ENCODE results near the gene USP7.
"Not testable (repeated sequence)": the region's sequence is repeated elsewhere in the genome, so short reads cannot be mapped to it uniquely, and the experiment has no call there.

The USP7 gene

DNA sequence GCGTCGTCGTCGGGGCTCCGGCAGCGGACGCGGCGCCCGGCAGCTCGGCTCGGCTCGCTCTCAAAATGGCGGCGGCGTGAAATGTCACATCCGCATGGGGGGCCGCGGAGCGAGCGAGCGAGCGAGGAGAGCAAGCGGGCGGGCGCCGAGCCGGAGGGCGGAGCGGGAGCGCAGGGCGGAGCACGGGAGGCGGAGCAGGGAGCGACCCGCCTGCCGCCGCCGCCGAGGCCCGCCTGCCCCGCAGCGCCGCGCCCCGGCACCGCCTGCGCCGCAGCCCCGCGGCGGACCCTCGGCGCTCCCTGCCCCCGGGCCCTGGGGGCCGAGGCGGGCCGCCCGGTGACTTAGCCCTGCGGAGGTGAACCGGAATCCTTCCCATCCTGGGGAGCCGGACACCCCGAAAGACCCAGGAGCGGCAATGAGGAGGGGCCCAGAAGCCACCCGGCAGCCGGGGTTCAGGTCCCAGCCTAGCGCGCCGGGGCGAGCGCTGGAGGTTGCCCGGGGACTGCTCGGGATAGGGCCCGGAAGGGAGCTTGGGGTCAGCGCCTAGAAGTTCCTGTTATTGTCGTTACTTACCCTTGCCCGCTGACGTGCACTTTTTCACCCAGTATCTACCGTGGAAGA is at the start of gene USP7:
Gene USP7 (minus strand): TSS at position 86 of the 621 bp plus-strand sequence. CDS start 621 bp downstream, outside the sequence.
- peak; percentile 85 to 87 for DNase-seq (ENCODE audit: low read depth in 2 of 2)

DNA sequence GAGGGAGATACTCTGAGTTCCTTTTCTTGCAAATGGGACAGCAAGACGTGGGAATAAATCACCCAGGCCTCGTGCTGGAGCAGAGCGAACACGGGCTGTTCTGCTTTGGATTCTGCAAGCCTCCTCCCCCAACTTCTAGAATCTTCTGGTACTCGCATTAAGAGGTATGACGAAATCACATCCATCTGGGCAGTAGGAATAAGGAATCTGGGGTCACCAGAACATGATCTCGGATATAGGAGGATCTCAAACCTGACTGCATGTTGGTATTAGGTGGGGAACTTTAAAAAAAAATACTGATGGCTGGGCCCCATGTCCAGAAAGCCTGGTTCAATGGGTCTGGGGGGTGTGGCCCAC is 49.8 kb upstream of the USP7 start:
- DNase-seq (ENCODE audit: low read depth in 2 of 2) = no peak

DNA sequence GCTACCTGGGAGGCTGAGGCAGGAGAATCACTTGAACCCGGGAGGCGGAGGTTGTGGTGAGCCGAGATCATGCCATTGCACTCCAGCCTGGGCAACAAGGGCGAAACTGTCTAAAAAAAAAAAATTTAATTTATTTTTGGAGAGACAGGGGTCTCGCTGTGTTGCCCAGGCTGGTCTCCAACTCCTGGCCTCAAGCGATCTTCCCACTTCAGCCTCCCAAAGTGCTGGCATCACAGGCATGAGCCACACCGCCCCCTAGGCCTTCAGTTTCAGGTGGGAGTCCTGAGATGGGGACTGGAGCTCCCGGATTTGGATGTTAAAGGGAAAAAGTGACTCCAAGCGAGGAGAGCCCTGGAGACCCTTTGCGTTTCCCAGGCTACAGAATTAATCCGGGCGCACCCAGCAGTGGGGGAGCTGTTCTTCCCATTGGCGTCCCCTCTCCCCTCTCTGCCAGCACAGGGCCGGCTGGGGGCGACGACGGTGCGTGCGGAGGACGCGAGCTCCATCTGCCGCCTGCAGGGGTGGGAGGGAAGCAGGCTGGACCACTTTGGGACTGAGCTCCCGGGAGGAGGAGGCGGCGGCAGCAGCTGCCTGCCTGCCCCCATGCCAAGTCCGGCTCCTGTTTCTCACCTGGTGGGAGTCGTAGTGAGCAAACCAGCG is 49.3 kb upstream of the USP7 start:
- no peak for DNase-seq (ENCODE audit: low read depth in 2 of 2)

DNA sequence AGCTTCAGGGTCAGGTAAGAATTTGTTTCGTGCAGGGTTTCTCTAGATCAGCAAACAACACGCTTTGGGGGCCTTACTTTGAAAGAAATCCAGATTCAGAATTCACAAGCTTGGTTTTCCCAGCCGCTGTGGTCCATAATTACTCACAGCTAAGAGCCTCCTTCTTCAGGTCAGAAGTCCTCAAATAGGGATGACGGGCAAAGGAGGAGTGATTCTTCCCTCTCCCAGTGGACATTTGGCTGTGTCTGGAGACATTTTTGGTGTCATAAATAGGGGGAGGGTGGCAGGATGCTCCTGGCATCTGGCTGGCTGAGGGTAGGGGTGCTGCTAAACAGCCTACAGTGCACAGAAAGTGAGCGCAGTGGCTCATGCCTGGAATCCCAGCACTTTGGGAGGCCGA is 48.6 kb upstream of the USP7 start:
- no peak for DNase-seq (ENCODE audit: low read depth in 2 of 2)

DNA sequence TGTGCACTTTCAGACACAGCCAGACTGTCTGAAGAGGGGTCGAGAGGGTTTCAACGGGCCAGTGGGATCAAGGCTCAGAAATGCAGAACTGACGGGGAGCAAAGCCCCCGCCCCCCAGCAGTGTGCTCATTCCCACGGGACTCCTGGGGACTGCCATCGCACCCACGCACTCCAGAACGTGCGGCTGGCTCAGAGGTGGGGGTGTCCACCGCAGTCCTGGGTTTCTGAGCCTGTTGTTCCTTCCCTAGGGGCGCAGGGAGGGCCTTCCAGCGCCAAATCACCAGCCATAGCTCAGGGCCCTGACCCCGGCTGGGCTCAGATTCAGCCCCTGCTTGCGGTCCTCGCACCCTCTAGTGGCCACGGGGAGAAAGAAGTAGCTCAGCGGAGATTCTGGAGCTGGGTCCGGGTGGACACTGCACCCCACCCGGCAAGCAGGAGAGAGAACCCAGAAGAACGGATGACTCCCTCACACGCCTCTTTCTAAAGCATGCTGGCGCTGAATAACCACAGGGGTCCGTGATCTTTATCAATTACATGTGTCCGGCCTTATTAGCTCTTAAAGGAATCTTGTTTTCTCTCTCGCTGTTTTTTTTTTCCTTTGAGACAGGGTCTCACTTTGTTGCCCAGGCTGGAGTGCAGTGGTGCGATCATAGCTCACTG is 45.0 kb upstream of the USP7 start:
- DNase-seq (ENCODE audit: low read depth in 2 of 2) = peak; percentile 60 to 70

DNA sequence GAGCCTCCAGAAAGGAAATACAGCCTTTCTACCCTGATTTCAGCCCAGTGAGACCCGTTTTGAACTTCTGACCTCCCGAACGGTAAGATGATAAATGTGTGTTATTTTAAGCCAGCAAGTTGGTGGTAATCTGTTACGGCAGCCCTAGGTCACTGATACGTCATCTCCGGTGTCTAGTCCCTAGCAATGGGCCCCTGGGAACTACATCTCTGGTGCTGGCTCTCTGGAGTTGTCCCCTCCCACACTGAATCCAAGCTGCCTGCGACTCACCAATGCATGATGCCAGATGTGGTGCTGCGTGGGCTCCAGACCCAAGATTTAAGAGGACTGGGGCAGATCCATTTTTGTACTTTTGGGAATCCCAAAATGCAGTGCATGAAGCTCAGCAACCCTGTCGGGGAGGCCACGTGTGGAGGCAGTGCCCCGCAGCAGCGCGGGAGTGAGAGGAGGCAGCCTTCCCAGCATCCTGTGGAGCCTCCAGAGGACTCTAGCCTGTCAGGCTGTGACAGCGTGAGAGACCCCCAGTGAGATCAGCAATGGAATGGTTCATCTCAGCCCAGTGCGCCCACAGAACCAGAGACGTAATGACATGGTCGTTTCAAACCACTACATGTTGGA is 43.6 kb upstream of the USP7 start:
- DNase-seq (ENCODE audit: low read depth in 2 of 2) = no peak

DNA sequence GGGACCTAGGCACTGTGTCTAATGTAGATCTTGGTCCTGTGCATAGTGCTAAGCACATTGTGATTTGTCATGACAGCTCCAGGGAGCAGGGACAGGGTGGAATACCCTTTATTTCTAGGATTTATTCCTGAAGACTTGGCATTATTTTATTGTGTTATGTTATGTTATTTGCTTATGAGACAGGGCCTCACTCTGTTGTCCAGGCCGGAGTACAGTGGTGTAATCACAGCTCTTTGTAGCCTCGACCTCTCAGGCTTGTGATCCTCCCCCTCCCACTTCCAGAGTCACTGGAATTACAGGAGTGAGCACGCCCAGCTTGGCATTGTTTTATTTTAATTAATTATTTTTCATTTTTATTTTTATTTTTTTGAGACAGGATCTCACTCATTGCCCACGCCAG is 40.5 kb upstream of the USP7 start:
- DNase-seq (ENCODE audit: low read depth in 2 of 2) = no peak

DNA sequence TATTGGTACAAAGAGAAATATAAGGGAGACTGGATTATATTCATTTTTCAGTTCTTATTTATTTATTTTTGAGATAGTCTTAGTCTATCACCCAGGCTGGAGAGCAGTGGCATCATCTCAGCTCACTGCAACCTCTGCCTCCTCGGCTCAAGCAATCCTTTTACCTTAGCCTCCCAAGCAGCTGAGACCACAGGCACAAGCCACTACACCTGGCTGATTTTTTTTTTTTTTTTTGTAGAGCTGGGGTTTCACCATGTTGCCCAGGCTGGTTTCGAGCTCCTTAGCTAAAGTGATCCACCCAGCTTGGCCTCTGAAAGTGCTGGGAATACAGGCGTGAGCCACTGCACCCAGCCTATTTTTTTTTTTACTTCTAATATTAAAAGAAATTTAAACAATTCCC is 40.1 kb upstream of the USP7 start:
- DNase-seq (ENCODE audit: low read depth in 2 of 2) = no peak

DNA sequence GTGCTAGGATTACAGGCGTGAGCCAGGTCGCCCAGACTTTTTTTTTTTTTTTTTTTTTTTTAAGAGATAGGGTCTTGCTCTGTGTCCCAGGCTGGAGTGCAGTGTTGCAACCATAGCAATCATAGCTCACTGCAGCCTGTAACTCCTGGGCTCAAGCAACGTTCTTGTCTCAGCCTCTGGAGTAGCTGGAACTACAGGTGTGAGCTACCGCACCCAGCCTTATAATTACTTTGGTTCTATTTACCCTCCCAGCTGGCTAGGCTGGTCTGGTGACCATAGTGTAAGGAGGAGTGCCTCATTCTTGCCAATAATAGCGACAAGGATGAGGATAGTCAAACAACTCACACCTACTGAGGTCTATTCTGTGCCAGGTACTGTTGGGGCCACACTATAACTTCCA is 39.6 kb upstream of the USP7 start:
- no peak for DNase-seq (ENCODE audit: low read depth in 2 of 2)

DNA sequence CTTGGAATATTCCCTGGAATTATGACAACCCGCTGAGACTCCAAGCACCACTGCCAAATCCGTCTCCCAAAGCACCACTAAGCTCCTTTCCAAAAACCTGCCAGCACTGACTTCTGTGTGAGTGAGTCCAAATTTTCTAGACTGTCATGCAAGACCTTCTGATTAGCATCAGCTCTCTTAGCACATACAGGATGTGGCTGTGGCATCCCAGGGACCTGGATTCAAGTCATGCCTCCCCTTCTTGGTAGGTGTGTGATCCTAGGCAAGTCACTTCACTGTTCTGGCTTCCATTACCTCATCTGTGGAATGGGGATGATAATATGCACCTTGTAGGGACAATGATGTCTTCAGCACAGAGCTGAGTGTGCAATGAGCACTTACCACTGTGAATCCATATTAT is 38.3 kb upstream of the USP7 start:
- no peak for DNase-seq (ENCODE audit: low read depth in 2 of 2)

DNA sequence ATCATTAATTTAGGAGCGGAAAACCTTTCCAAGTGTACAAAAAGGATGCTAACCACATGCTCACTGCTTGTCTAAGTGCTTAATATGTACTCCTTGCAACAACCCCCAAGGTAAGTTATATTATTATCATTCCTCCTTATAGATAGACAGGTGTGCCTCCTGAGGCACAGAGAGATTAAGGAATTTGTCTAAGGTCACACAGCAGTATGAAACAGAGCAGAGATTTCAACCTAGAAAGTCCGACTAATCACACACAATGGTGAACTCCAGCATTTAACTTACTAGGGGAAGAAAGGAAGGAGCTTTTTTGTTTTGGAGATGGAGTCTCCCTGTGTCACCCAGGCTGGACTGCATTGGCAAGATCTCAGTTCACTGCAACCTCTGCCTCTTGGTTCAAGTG is 37.0 kb upstream of the USP7 start:
- DNase-seq (ENCODE audit: low read depth in 2 of 2) = no peak

DNA sequence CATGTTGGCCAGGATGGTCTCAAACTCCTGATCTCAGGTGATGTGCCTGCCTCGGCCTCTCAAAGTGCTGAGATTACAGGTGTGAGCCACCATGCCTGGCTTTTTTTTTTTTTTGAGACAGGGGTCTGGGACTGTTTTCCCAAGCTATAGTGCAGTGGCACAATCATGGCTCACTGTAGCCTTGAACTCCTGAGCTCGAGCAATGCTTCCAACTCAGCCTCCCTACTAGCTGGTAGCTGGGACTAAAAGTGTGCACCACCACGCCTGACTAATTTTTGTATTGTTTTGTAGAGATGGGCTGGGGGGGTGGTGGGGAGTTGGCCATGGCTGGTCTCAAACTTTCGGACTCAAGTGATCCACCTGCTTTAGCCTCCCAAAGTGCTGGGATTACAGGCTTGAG is 36.1 kb upstream of the USP7 start:
- no peak for DNase-seq (ENCODE audit: low read depth in 2 of 2)

DNA sequence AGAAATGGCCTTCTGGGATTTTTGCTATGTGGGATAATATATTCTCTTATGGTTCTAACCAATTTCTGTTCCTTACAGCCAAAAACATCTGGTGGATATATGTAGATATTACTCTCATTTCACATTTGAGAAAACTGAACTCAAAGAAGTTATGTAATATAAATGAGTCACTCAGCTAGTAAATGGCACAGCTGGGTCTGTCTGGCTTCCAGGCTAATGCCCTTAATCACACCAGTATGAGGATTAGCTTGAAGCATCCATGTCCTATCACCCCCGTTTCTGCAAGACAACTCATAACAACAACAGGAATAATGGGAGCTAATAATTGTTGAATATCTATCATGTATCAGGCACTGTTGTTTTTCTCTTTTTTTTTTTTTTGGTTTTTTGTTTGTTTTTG is 34.4 kb upstream of the USP7 start:
- DNase-seq (ENCODE audit: low read depth in 2 of 2) = no peak

DNA sequence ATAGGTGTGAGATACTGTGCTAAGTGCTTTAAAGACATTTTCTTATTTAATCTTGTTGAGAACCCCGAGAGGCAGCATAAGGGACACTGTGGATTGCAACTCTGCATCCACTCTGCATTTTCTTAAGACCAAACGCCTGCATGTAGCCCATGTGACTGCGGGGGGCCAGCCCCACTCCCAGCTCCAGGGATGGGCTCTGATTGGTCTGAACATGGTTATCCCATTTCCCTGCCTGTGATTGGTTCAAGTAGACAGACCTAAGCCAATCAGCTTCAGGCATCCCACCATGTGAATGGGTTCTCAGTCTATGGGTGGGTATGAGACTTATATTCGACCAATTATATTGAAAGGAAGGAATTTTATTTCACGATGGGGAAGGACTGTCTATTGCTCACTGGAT is 33.2 kb upstream of the USP7 start:
- no peak for DNase-seq (ENCODE audit: low read depth in 2 of 2)

DNA sequence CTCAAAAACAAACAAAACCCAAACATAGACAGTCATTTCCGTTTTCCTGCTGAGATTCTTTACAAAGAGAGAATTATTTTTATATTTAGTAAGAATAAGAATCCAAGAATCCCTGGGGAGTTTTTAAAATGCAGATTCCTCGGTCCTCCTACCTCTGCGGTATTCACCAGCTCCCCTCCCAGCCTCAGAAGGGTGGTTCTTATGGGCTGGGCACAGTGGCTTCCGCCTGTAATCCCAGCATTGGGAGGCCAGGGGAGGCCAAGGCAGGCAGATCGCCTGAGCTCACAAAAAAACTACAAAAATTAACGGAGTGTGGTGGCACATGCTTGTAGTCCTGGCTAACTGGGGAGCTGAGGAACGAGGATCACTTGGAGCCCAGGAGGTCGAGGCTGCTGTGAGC is 26.7 kb upstream of the USP7 start:
- DNase-seq (ENCODE audit: low read depth in 2 of 2) = no peak

DNA sequence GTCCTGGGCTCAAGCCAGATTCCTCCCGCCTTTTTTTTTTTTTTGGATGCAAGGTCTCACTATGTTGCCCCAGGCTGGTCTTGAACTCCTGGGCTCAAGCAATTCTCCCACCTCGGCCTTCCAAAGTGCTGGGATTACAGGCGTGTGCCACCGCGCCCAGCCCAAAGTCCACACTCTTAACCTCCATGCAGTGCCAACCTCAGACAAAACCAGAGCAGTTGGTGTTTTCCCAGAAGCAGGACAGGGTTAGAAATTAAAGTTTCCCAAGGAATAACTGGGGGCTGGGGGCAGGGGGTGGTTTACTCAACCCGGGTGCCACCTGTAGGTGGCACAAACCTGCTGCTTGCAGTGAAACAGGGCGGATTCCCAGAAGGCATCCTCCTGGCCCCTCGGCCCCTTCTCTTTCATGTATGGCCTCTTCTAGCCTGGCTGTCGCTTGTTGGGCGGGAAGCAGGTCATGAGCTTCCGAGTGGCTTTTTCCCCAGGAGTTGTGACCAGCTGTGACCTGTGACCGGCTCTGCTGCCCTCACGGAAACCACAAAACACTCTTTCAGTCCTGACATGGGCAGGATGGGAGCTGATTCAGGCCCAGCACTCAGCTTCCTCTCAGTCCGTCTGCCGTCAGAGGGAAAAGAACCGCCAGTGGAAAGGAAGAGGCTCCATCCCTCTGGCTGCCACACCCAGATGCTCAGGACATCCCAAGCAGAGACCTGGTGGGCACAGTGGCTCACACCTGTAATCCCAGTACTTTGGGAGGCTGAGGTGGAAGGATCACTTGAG is 25.6 kb upstream of the USP7 start:
- DNase-seq (ENCODE audit: low read depth in 2 of 2) = no peak

DNA sequence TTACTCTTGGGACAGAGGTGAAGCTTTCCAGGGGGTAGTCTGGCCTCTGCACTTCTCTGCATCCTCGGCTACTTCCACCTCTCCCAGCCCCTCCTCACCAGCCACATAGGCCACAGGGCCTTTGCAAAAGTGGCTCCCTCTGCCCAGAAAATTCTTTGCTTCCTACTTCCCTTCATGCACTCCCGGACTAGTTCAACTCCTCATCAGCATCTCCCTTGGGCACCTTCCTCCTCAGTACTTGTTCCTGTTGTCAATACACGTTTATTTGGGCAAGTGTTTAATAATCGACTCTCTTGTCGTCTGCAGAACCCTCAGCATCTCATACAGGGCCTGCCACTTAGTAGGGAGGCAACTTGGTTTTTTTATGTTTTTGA is 23.1 kb upstream of the USP7 start:
- DNase-seq (ENCODE audit: low read depth in 2 of 2) = no peak

DNA sequence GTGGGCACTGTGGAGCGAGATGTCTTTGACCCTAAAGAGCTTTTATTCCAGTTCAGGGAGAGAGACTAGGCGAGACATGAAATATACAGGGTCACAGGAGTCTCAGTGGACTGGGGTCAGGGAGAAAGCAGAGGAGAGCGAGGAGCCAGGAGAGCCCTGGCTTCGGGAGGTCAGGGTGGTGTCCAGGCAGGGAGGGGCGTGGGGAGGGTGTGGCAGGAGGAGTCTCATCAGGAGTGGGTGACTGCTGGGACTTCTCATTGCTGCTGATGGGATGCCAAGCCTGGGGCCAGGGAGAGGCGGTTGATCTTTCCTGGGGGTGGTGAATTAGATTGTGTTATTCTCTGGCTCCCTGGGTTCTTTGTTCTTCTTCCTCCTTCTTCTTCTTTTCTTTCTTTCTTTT is 22.4 kb upstream of the USP7 start:
- no peak for DNase-seq (ENCODE audit: low read depth in 2 of 2)

DNA sequence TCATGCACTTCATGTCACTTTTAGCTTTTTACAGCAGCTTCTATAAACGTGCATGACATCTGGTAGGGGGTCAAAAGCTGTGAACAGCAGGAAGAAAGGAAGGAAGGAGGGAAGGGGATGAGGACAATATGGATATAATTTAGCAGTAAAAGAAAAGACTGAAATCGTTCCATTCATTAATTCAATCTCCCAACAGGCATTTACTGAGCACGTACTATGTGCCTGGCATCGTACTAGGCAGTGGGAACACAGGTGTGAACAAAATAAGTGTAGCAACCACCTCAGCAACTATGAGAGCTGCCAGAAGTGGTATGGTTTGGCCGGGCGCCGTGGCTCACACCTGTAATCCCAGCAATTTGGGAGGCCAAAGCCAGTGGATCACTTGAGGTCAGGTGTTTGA is 19.1 kb upstream of the USP7 start:
- no peak for DNase-seq (ENCODE audit: low read depth in 2 of 2)

DNA sequence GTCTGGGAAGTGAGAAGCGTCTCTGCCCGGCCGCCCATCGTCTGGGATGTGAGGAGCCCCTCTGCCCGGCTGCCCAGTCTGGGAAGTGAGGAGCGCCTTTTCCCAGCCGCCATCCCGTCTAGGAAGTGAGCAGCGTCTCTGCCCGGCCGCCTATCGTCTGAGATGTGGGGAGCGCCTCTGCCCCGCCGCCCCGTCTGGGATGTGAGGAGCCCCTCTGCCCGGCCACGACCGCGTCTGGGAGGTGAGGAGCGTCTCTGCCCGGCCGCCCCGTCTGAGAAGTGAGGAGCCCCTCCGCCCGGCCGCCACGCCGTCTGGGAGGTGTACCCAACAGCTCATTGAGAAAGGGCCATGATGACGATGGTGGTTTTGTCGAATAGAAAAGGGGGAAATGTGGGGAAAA is 18.2 kb upstream of the USP7 start:
- DNase-seq (ENCODE audit: low read depth in 2 of 2) = not testable (repeated sequence)

DNA sequence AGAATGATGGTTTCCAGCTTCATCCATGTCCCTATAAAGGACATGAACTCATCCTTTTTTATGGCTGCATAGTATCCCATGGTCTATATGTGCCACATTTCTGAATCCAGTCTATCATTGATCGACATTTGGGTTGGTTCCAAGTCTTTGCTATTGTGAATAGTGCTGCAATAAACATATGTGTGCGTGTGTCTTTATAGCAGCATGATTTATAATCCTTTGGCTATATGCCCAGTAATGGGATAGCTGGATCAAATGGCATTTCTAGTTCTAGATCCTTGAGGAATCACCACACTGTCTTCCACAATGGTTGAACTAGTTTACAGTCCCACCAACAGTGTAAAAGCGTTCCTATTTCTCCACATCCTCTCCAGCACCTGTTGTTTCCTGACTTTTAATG is 12.5 kb upstream of the USP7 start:
- not testable (repeated sequence) for DNase-seq (ENCODE audit: low read depth in 2 of 2)

DNA sequence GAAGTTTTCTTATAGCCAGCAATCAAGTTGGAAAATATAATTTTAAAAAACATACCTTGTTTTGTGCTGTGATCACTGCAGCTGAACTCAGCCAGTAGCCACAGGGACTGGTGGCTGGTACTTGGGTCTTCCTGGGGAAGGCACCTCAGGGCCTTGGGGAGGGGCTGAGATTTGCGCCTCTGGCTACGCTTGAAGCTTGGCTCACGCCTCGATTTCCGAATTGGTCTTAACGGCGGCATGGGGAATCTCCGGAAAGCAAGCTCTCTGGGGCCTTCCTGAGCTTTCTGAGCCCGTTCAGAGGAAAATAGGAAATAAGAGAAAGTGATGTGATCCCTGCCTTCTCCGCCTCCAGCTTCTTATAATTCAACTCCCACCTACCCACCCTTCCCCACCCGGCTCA is 11.3 kb upstream of the USP7 start:
- DNase-seq (ENCODE audit: low read depth in 2 of 2) = no peak
